K562 (cell line): ENCODE results near the gene ARHGEF4.

Source experiments
- MAFG ChIP-seq: fragments of 450-650 bp; conservative IDR thresholded peaks from 2 replicates; pipeline ENCODE4 v1.6.1; 2016; ENCODE audit warnings: missing genetic modification characterization, missing compliant biosample characterization
- ZBTB33 ChIP-seq: sonication (generic); formaldehyde crosslinking; IDR thresholded peaks from 2 replicates; pipeline ENCODE4 v1.8.1; 2023; ENCODE audit warnings: mild to moderate bottlenecking, missing genetic modification reagents

- TF ChIP-seq ZBTB33 (no peak), MAFG (tag) (no peak)
These were observed 17.5 kb upstream of the ARHGEF4 start for GRCh38 chr2:130819226-130819607.
